Measurements from ENCODE around the gene CKAP2.
"Not testable (repeated sequence)": the region's sequence is repeated elsewhere in the genome, so short reads cannot be mapped to it uniquely, and the experiment has no call there.

GRCh38 chr13:52502277-52502676 lies 47.0 kb downstream of the CKAP2 start:
- not testable (repeated sequence) for TF ChIP-seq POLR2A, CTCF (IDR thresholded peaks at IDR 0.05)
